SH-SY5Y (cell line): ENCODE measurements around the gene DCD.

Experiments
- GATA2 ChIP-seq: IDR thresholded peaks from 2 replicates; pipeline ENCODE4 v1.6.1; 2011; ENCODE audit warnings: mild to moderate bottlenecking, low read depth, low read length
- GATA3 ChIP-seq: IDR thresholded peaks from 2 replicates; pipeline ENCODE4 v1.6.1; 2011; ENCODE audit warnings: low read depth, mild to moderate bottlenecking, low read length, moderate library complexity

DCD gene, protein sequence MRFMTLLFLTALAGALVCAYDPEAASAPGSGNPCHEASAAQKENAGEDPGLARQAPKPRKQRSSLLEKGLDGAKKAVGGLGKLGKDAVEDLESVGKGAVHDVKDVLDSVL

DNA sequence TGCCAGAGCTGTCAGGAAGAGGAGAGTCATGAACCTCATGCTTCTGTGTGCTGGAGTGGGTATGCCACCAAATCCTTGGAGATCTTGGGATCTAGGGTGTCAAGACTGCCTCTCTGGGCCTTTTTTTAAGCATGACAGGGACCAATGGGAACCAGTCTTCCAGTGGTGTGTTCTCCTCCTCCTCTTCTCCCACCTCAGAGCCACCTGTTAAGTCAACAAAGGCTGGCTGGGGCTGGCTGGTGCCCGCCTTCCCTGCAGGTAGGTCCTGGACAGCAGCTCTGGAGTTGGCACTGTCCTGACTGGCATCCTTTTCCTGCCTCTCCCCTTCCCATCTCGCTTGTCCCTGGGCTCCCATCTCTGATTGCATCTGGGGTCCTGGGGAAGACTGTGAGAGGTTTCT, at the start of gene DCD:
DCD (minus strand) TSS at position 101 of the 400 bp plus-strand sequence; CDS start at position 39, 62 bp downstream.
- TF ChIP-seq GATA3 = no peak
- no peak for TF ChIP-seq GATA2

DNA sequence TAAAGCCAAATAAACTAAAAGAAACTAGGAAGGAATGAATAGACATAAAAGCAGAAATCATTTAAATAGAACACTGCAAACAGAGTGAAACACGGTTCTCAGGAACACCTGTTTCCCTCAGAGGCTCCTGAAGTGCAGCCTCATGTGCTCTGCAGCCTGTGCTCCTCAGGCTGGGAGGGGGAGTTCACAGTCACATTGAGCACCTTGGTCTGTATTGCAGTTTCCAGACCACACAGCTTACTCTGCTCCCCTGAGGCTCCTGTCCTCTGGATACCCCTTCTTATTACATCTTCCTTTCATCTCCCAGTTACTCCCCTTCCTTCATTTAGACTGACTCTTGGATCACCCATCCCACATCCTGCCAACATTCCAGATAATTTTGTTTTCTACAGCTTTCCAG, 49.7 kb upstream of the DCD start:
- TF ChIP-seq GATA2 = no peak
- no peak for TF ChIP-seq GATA3

DNA sequence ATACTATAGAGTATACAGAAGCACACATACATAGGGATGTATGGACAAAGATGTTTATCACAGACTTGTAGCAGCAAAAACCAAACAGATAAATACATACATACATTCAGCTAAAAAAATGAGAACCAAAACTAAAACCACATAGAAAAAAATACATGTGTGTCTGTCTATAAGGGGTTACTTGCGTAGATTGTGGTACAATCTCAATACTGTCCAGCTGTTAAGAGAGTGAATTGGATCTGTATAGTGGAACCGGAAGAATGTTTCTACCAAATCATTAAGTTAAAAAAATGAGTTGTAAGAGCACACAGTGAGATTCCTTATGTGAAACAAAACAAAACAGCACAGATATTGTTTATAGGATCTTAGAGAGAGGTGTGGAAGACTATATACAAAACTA, 44.2 kb upstream of the DCD start:
- TF ChIP-seq GATA3 (no peak), GATA2 (no peak)

DNA sequence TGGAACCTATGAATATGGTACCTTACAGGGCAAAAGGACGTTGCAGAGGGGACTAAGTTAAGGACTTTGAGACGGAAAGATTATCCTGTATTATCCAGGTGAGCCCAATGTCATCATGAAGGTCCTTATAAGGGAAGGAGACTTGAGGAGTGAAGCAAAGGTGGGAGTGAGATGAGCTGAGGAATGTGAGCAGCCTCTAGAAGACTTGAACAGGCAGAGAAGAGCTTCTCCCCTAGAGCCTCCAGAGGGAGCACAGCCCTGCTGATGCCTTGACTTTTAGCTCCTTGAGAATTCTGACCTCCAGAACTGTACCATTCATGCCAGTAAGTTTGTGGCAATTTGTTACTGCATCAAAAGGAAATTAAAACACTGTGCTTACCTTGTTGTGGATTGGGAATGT, 41.8 kb upstream of the DCD start:
- no peak for TF ChIP-seq GATA2
- no peak for TF ChIP-seq GATA3

DNA sequence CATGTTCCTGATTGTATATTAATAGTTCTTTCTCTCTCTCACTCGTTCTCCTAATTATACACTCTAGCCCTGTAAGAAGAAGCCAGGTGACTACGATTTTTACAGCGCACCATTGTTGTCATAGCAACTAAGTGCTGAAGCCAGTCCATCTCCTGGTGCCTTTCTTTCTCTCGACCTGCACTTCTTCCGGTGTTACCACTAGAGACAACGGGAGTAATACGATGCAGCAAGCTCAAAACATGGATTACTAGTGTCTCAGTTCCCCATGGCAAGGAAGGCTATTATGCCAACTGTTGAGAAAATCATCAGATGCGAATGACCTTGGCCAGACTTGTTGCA, 40.8 kb upstream of the DCD start:
- TF ChIP-seq GATA2 = no peak
- TF ChIP-seq GATA3 = no peak

DNA sequence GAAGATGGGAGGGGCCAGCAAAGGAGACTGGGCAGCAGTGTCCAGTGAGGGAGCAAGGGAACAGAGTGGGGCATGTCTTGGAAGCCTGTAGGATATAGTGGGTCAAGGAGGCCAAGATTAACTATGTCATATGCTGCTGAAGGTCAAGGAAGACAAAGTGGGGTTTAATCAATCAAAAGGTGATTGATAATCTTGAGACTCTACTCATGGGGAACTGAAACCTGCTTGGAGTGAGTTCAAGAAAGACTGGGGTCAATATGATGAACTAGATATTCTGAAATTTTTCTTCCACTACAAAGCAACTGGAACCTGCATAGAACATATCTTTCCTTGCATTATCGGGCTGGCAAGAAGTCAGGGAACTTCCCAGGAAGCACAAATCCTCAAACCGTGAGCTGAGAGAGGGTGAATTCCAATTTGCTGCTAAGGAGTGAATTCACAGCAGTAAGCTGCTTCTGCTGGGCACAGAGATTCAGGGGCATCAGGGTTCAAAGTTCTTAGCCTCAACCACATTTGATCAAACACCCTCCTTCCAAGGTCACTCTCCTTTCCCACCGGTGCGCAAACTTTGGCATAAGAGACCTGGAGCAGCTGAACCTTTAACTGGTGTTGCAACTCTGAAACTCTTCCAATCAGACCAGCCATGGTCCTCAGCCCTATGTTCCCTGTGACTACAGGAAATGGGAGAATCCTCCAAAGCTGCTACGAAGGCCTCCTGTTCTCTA, 40.3 kb upstream of the DCD start:
- TF ChIP-seq GATA2 = no peak
- no peak for TF ChIP-seq GATA3

DNA sequence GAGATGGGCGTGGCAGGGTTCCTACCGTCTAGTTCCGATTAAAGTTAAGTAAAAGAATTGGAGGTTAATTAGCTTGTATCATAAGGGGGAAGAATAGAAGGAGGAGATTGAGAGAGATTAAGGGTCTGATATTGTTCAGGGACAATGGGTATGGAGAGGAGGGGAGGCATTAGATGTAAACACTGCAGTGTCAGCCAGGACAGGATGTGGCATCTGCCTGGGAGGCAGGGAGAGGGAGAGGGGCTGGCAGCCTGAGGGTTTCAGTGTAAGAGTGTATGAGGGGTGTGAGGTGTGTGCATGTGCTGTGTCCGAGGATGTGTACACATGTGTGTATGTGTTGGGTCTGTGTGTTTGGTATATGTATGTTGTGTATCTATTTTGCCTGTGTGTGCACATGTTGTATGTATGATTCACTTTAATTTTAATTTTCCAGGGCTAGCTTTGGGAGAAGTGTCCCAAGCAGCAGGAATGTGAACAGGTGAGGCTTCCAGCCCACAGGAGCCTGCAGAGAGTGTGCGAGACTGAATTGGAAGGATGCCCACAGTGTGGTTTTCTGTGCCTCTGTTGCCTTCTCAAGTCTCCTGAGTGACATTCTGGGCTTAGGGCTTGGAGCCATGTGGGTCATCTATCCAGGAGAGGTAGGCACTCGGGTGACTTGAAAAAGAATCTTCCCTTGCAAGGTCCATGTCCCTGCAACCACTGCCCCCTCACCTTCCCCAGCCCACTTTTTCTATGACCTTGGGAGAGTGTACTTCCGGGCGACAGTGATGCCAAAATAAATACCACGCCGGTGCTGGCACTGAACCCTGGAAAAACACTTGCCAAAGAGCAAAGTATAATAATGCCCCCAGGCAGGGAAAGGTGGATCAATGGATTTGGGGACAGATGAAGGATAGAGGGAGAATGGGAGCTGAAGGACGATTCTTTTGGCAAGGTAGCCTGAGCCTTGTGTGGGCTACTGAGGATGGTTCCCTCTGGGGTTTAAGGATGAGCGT, 36.8 kb upstream of the DCD start:
- no peak for TF ChIP-seq GATA2
- no peak for TF ChIP-seq GATA3

DNA sequence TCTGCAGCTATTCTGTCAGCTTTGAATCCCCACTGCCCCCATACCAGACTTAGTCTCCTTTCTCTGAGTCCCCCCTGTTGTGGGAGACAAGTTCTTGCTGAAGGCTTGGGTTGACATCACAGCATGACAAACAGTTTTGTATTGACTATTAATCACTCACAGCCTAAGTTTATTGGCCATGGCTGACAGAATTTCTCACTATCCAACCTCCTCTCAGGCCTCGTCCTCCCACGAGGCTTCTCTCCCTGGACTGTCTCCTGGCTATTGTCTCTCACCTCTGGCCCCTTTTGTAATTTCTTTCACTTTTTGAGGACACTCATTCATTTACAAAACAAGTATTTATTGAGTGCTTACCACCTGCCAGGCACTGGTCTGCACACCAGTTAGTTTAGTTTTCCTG, 35.2 kb upstream of the DCD start:
- no peak for TF ChIP-seq GATA2
- TF ChIP-seq GATA3 = no peak

DNA sequence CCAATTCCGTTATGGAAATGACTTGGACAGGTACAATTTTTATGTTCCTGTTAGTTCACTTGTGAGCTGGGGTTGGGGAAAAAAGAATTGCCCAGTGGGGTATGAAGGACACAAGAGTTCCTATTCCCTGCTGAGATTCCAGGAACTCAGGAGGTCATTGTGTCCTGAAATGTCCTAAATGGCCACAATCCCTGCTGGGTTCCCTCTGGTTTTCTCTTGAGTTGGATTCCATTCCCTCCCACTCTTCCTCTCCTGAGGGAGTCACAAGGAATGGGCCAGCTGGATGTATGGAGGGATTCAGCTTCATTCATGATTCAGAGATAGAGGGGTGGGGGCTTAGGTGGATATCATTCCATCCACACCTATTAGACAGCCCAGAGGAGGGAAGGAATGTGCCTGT, 34.5 kb upstream of the DCD start:
- TF ChIP-seq GATA3 (no peak), GATA2 (no peak)

DNA sequence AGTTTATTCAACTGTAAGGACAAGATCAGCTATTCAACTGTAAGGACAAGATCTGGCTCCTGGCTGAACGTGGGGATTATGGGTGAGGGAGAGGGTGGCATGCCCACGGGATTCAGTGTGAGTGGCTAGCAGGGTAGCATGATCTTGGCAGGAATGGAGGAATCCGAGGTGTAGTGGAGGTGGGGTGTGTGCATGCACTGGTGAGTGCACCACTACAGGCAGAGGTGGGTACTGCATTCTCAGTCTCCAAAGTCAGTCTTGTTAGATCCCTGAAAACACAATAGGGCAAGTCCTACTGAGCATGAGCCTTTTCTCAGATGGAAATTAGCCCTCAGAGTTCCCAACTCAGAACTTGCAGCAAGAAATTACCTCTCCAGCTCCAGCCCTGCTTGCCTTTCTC, 32.2 kb upstream of the DCD start:
- TF ChIP-seq GATA3 = no peak
- no peak for TF ChIP-seq GATA2

DNA sequence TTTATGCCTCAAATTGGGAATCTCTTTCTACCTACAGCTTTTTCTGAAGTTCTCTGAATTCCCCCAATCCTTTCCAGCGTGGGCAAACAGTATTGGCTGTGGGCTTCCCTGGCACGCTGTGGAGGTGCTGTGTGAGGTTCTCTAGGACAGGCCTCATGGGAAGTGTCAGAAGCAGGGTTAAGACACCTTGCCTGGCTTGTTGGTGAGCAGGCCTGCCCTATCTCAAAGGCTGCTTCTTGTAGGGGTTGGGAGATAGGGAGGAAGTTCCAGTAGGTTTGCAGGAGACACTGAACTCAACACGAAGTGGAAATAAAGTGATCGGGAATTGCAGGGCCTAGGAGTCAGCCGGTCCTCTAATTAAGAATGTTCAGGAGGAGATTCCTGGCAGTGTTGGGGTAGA, 30.0 kb upstream of the DCD start:
- TF ChIP-seq GATA3 = no peak
- TF ChIP-seq GATA2 = no peak

DNA sequence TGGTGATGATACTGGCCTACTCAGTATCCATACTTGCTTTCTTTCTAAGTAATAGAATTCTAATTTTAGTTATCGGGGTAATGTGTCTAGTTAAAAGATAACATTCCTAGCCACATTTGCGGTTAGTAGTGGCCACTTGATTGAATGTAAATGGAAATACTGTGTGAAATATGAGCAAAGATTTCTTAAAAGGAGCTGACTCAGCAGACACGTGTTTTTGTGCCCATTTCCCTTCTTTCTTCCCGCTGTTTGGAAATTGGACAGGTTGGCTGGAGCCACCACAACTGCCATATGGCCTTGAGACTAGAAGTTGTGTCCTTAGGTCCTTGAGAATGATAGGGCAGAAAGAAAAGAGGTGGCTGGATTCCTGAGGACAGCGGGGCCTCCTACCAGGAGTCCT, 19.8 kb upstream of the DCD start:
- TF ChIP-seq GATA2 = no peak

DNA sequence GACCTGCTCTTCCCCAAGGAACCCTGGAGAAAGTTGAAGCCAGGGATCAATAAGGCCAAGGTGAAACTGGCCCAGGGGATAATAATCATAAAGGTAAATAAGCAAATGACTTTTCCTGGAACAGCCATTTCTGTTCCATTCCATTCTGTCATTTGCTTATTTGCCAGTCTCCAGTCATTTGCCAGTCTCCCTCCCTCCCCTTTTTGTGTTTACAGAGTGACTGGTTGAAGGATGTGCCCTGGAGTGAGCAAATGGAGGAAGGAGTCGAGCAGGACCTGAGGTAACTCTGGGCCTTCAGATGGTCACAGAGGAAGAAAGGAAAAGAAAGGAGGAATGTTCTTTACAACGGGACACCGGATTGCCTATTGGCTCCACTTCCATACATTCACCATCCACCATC, 17.8 kb upstream of the DCD start:
- TF ChIP-seq GATA3 = no peak
- no peak for TF ChIP-seq GATA2

DNA sequence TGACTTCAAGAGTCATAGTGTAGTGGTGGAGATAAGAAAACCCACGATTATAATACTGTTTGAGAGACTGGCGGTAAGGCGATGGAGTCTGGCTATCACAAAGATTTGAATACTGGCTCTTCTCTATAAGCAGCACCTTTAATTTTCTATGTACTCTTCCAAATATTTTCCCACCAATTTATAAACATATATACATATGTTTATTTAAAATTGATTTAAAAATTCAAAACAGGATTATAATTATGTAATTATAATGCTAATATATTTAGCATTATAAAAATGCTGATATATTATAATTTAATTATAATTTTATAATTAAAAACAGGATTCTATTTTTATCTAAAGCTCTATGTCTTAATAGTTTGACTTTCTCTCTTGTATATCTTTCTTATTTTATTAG, 15.4 kb upstream of the DCD start:
- TF ChIP-seq GATA2 (no peak), GATA3 (no peak)

DNA sequence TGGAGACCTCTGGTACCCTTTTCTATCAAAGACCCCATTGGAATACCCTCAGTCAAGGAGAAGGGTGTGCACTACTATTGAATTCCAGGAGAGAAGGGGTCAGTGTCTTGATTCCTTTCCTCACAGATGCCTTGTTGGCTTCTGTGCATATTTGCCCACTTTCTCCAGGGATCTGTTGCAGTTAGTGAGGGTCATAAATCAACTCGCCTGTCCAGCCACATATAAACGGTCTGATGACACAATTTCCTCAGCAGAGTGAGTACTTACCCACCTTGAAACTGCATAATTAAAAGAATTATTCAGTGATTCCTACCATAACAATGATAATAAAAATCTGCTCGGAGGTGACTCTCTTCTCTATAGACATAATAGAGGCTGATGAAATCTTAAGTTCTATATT, 13.9 kb upstream of the DCD start:
- no peak for TF ChIP-seq GATA3
- TF ChIP-seq GATA2 = no peak
